ENCODE data around the gene BROX.
"Not testable (repeated sequence)": the region's sequence is repeated elsewhere in the genome, so short reads cannot be mapped to it uniquely, and the experiment has no call there.

The BROX gene, protein sequence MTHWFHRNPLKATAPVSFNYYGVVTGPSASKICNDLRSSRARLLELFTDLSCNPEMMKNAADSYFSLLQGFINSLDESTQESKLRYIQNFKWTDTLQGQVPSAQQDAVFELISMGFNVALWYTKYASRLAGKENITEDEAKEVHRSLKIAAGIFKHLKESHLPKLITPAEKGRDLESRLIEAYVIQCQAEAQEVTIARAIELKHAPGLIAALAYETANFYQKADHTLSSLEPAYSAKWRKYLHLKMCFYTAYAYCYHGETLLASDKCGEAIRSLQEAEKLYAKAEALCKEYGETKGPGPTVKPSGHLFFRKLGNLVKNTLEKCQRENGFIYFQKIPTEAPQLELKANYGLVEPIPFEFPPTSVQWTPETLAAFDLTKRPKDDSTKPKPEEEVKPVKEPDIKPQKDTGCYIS

DNA sequence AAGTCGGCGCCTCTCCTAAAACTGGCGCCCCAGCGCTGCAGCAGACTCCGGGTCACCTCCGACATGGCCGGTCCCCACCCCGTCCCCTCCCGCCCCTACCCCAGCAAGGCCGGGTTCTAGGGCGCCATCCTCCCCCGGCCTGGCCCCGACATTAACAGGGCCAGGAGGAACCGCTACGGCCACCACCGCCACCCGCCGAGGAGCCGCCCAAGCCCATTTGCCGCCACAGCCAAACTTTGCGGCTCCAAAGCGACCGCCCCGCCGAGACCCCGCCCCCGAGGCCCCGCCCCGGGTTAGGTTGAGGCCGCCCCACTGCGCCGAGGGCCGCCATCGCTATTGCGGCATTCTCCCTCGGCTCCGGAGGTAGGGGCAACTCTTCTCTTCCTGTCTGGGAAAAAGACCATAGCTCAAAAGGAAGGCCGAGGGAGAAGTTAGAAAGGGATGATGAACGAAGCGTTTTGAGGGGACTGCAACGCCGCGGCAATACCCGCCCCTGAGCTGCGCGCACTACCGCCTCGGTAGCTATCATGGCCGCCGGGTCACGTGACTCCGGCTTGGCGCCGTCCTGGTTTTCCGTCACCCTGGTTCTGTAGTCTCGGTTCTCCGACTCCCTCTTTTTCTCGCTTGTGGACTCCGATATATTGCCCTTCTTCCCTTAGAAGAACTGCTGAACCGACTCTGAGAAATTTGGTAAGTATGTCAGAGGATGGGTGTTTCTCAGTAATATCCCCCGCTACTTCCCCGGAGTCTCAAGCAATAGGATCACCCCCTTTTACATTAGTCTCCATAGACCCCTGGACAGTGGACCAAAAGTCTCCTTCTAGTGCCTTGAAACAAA lies at the start of gene BROX, which contains the start of gene AIDA:
Gene BROX (plus strand): TSS at position 312 of the 838 bp plus-strand sequence. CDS start 3,136 bp downstream, outside the sequence.
Gene AIDA (minus strand): TSS at position 239 of the 838 bp plus-strand sequence. CDS start 174 bp downstream, at position 65.
- peak; percentile 48 to 99 (median 90) for DNase-seq

DNA sequence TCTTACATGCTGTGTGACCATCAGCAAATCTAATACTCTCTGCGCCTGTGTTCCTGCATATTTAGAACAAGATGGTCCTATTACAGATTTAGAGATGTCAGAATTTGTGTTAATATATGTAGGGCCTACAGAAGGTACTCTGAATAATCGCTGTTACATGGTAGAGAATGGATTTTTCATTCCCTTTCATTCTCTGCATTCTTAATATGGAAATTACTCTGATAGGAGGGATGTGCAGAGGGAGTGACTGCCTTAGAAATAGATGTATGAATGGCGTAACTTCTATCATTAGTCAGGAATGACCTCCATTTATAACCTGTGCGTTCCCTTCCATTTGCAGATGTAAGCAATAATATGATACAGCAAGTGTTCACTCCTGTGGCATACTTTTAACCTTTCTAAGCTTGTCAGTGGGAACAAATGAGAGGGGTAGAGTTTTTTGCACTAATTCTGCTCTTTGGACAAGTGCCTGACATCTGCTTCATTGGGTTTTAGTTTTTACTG lies 48.9 kb upstream of the BROX start:
- no peak for DNase-seq

DNA sequence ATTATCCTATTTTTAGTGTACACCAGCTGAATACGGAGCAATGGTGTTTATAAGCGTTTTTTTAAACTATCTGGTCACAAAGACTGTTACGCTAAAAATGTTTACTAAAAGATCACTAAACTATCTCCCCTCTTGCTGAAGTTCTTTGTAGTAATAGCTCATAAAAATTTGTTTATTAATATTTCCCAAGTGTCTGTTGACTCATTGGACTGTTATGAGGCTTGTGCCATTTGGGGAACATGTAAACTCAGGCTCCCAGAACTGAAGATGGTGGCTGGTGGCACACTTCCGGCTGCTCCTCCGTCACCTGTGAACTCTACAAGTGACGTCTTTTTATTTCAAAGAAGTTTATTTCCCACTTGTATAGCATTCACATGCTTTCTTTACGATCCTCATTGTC lies 46.4 kb upstream of the BROX start:
- DNase-seq, result no peak

- not testable (repeated sequence) for DNase-seq
Measured at GRCh38 chr1:222668184-222668583, 44.2 kb upstream of the BROX start.

DNA sequence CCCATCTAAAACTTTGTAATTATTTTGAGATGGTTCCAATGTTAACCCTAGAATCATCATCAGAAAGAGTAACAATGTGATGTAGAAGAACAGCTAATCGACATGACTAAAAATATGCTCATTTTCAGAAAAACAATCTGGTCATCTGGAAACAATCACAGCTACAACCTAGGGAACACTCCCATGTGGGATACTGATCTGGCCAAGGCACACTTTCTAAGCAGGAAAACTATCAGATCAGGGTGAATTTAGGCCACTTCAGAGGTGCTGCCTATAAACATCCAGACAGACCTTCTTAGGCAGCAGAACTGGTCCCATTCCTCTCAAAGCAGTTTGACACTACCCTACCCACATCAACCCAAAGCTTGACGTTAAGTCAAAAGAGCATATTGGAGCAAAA lies 43.3 kb upstream of the BROX start:
- DNase-seq, result not testable (repeated sequence)

GRCh38 chr1:222670110-222670509 lies 42.3 kb upstream of the BROX start:
- no peak for DNase-seq

DNA sequence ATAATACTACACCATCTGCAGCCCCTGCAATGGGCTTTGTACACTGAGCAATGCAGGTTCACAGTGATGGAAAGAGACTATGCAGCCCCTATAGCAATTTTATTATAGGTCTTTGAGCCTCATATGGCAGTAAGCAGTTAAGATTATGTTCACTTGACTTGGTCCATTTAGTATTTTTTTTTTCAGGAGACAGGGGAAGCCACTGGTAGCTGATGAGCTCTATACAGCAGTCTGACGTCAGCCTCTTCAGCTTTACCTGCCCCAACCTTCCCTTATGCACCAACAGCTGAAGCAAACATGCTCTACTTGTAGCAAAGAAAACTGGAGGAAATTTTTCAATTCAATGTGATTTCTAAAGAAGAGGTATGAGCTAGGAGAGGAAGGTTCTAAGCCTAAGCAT lies 32.3 kb upstream of the BROX start:
- no peak for DNase-seq

DNA sequence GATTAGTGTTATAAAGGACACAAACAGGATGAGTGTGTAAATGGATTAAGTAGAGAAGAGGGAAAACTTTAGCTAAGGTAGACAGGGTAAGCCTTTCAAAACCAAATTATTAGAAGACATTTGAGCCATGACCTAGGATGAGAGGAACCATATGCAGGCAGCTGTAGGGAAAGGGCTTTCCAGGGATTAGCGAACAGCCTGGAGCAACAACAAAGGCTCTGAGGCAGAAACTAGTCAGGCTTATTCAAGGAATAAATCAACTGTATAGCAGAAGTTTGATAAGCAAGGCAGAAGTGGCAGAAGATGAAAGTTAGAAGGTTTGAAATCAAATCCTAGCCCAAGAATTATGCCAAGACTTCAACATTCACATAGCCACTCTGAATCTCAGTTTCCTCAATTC lies 21.3 kb upstream of the BROX start:
- no peak for DNase-seq

- no peak for DNase-seq
Measured at GRCh38 chr1:222694927-222695326, 17.4 kb upstream of the BROX start.

DNA sequence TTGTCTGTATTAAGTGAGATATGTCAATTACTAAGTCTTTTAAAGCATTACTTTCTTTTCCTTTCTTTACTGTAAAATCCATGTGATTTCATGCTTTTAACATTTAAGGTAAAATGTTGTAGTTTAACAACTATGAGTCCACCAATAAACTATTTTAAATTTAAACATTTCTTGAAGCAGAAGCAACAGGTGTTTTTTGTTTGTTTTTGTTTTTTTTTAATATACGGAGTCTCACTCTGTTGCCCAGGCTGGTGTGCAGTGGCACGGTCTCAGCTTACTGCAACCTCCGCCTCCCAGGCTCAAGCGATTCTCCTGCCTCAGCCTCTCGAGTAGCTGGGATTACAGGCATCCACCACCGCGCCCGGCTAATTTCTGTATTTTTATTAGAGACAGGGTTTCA lies 15.6 kb upstream of the BROX start:
- DNase-seq, result no peak

DNA sequence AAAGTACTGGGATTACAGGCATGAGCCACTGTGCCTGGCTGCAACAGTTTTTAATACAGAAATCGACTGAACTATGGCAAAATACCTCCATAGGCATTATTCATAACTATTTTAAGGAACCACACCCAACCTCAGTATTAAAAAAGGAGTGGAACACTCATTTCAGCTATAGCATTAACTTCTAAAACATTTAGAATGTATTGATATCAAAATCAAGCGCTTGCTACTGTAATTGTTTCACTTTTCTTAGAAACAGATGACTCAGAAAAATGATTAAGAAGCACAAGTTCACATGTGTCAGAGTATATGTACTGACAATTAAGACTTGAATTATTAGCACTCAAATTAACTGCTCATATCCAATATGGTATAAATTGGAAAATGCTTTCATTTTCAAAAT lies 15.2 kb upstream of the BROX start:
- no peak for DNase-seq

DNA sequence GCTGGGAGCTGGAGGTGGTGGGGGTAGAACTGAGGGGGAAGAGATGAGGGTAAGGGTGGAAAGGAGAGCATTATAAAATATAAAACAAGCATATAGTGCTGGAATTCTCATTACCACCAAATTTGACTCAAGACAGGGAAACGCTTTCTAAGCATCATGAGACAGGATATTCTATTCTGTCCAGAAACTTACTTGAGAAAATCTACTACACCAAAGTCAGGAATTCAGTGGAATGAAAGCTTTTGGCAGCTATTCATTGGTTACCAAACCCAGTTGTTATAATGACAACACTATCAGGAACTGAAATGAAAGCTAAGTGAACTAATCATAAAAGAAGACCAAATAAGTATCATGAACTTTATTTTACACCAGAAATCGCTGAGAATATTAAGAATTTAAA lies 14.5 kb upstream of the BROX start:
- no peak for DNase-seq

GRCh38 chr1:222702210-222702609 lies 10.2 kb upstream of the BROX start:
- DNase-seq, result no peak

DNA sequence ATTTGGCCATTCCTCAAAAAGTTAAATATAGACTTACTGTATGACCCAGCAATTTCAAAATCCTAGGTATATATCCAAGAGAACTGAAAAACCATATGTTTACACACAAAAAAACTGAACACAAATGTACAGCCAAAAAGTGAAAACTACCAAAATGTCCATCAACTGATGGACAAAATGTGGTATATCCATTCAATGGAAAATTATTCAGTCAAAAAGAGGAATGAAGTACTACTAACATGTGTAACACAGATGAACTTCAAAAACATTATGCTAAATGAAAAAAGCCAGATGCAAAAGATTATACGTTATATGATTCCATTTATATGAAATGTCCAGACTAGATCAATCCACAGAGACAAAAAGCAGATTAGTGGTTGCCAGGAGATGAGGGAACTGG lies 8.1 kb upstream of the BROX start:
- no peak for DNase-seq

DNA sequence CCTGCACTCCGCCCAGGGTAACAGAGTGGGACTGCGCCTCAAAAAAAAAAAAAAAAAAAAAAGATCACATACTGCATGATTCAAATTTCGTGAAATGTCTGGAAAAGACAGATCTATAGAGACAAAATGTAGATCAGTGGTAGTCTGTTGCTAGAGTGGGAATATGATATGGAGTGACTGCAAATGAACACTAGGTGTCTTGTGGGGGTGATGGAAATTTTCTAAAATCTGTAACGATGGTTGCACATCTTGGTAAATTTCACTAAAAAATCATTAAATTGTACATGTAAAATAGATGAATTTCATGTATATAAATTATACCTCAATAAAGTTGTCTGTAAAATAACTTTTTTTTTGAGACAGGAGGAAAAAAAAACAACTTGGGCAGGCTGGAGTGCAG lies 5.5 kb upstream of the BROX start:
- DNase-seq, result no peak

DNA sequence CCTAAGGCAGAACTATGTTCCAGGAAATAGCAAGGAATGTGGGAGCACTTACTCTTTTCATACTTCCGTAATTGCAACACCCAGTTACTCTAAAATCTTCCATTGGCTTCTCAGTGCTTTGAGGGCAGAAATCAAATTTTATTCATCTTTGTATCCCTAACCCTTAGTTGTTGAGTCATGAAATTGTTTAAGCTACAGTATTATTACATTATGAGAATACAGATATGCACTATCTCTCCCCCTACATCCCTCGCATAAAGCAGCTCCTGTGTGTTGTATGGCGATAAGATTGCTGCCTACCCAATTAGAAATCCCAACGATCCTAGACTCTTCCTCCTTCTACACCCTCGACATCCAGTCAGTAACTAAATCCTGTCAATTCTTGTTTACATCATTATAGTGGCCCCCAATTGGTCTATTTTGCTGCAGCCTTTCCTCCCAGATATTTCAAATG lies 2.6 kb upstream of the BROX start:
- no peak for DNase-seq

GRCh38 chr1:222711319-222712252 lies 778 bp upstream of the BROX start:
- peak in 43 of 56 donors; percentile 5 to 69 (median 37) for DNase-seq

DNA sequence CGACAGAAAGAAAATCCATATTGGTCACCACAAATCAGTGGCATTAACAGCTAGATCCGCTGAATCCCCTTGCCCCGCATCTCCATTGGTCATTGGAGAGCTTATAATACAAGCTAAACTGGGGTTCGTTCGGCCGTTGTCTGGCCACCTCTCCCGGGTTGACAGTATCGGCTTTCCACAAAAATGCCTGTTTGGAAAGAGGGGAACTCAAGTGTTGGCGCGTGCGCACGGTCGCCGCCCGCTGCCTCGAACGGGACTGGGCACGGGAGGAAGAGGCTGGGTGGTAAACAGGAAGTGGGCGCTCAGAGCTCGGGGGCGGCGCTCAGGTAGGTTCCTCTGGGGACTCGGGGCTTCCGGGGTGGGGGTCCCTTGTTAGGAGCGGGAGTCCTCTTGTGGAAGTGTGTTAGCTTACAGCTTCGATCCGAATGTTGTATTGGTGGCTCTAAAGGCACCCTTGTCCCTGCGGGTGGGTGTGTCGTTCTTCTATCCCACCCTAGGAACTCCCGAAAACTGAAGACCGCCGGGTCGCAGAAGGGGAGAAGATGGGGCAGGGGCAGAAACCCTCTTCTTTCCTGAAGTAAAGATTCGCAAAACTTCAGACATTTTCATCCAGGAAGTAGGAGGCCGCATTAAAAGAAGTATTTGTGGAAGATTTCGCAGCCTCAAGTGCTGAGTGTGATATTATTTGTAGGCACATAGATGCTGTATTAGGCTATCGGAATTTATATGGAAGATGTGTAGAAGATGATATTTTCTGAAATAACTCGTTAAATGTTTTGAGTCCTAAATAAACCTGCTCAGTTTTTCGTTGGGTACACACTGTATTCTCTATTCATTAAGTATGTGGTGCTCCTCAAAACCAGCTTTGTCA lies 962 bp downstream of the BROX start:
- DNase-seq, result peak; percentile 54 to 95 (median 88)

DNA sequence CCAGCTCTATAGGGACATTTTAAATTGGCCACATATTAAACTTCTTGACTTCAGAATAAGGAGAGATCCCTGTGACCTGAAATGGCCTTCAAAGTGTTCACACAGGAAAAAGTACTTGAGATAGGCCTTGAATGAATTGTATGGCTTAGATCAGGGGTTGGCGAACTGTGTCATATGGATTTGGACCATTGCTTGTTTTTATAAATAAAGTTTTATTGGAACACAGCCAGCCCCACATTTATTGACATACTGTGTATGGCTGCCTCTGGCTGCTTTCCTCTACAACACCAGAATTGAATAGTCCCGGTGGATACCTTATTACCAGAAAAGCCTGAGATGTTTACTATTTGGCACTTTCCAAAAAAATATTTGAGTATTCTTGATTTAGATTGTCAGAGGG lies 4.0 kb downstream of the BROX start:
- no peak for DNase-seq

- DNase-seq, result peak in 1 of 56 donors; percentile 3
Measured at GRCh38 chr1:222728746-222729145, 16.4 kb downstream of the BROX start.
